ENCODE measurements around the gene MX1.

MX1 gene

GRCh38 chr21:41425954-41426675 is at the start of gene MX1:
Gene MX1 (plus strand): TSS chr21:41426239. CDS start chr21:41432071, 5,832 bp downstream.
- DNase-seq (ENCODE audit: low spot score) = peak; percentile 81

DNA sequence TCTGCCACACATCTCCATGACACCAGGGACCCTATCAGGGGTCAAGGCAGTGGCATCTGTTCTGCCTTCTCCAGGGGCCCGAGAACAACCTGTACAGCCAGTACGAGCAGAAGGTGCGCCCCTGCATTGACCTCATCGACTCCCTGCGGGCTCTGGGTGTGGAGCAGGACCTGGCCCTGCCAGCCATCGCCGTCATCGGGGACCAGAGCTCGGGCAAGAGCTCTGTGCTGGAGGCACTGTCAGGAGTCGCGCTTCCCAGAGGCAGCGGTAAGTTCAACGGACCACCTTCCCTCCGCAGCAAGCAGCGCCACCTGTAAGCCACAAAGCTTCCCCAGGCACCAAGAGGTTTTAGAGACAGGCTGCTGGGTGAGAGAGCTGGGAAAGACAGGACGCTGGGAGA is 48.3 kb upstream of the MX1 start:
- DNase-seq (ENCODE audit: low spot score) = no peak

DNA sequence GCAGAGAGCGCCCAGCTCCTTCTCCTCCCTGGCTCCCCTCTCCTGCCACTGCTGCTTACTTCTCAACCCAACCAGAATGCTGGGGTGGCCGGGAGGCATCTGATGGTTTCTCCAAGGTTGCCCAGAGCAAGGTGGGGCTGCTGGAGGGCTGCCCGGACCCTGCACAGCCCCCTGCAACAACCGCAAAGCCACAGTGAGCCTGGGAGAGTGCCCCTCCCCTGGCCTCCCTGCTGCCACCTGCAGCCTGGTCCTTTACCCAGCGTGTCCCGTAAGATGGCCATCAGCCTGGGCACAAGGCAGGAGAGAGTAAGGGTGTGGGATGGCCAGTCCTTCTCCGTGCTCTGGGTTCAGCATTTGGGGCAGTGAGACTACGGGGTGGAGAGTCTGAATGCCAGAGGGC is 47.2 kb upstream of the MX1 start:
- DNase-seq (ENCODE audit: low spot score) = no peak

- no peak for DNase-seq (ENCODE audit: low spot score)
Measured at GRCh38 chr21:41379901-41380300, 46.1 kb upstream of the MX1 start.

DNA sequence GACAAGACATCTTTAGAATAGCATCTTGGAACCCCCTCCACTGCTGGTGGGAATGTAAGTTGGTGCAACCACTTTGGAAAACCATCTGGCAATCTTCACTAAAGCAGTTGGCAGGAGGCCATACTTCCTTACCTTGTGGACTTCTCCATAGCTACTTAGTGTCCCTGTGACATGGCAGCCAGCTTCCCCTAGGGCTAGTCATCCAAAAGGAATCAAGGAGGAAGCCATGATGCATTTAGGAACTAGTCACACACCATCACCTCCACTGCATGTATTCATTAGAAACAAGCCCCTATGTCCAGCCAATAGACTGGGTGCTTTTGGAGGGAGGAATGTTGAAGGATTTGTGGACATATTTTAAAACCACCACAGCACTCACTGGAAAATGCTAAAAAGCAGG is 44.3 kb upstream of the MX1 start:
- DNase-seq (ENCODE audit: low spot score) = no peak

- DNase-seq (ENCODE audit: low spot score) = no peak
Measured at GRCh38 chr21:41387042-41387819, 38.8 kb upstream of the MX1 start.

DNA sequence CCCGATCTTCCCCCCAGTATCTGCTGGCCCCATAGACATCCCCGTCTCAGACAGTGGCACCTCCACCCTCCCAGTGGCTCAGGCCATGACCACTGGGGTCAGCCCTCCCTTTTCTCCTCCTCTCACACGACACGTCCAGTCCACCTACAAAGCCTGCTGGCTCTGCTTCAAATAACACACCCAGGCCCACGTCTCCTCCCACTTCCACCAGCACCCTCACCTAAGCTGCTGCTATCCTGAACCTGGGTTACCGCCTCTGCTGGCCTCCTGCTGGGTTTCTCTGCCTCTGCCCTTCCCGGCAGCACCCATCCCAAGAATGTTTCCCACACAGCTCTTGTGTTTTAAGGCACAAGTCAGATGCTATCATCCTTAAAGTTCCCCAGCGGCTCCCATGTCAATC is 38.2 kb upstream of the MX1 start:
- DNase-seq (ENCODE audit: low spot score) = no peak

- DNase-seq (ENCODE audit: low spot score) = no peak
Measured at GRCh38 chr21:41388259-41388658, 37.8 kb upstream of the MX1 start.

DNA sequence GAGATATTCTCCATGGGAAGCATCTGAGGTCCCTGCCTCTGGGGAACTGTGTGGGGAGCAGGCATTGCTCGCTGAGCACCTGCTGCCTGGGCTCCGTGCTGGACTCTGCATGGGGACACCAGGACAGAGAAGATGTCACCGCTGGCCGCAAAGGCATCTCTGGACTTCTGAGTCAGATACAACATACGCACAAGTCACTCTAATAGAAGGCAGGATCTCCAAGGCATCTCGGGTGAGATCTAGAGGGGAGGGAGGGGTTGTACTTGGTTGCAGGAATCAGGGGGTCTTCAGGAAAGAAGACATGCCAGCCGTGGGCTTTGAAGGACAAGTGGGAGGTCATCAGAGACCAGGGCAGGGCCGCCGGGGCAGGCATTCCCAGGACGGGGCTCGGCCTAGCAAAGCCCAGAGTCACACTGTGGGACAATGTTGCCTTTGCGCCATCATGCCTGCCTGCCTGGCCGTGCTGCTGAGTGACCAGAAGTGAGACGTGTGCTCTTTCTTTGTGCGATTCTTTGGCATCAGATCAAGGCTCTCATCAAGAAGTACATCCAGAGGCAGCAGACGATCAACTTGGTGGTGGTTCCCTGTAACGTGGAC is 35.9 kb upstream of the MX1 start:
- DNase-seq (ENCODE audit: low spot score) = no peak

- DNase-seq (ENCODE audit: low spot score) = no peak
Measured at GRCh38 chr21:41393876-41394465, 32.1 kb upstream of the MX1 start.

- no peak for DNase-seq (ENCODE audit: low spot score)
Measured at GRCh38 chr21:41396558-41397075, 29.4 kb upstream of the MX1 start.

DNA sequence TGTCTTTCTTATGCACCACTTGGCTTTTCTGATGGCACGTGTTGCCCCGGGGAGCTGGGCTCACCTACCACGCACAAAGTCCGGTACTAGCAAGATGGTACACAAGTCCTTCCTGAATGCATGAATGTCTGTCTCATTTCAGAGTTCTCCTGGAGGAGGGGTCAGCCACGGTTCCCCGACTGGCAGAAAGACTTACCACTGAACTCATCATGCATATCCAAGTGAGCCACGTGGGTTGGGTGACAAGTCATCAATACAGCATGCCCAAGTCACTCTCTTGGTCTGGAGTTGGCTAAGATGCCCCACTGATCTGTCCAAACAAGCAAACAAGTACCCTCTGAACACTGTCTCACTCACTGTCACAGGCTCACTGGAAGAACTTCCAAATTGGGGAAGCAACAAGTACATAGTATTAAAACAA is 28.6 kb upstream of the MX1 start:
- DNase-seq (ENCODE audit: low spot score) = no peak

GRCh38 chr21:41398251-41398650 is 27.8 kb upstream of the MX1 start:
- DNase-seq (ENCODE audit: low spot score) = no peak

DNA sequence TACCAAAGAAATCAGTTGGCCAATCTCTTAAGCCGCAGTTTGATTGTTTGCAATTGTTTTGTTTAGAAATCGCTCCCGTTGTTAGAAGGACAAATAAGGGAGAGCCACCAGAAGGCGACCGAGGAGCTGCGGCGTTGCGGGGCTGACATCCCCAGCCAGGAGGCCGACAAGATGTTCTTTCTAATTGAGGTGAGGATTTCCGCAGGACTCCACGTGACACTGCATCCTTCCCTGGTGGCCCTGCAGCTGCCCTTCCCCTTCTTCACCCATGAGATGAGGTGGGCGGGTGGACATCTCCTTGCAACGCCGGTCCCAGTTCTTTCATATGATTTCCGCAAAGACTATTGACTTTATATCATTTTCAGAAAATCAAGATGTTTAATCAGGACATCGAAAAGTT is 27.2 kb upstream of the MX1 start:
- DNase-seq (ENCODE audit: low spot score) = no peak

GRCh38 chr21:41399246-41399800 is 26.7 kb upstream of the MX1 start:
- DNase-seq (ENCODE audit: low spot score) = no peak

DNA sequence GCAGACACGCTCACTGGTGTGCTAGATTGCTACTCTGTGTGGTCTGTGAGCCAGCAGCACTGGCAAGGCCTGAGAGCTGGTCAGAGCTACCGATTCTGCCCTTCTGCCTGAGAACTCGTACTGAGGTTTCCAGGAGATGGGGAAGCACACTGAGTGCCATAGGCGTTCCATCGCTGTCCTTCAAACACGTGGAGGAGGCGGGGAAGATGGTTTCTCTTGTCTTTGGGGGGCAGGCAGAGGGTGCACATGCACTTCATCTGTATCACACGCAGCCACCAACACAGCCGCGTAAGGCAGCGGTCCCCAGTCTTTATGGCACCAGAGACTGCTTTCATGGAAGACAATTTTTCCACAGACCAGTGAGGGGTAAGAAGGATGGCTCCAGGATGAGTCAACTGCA is 23.8 kb upstream of the MX1 start:
- no peak for DNase-seq (ENCODE audit: low spot score)

DNA sequence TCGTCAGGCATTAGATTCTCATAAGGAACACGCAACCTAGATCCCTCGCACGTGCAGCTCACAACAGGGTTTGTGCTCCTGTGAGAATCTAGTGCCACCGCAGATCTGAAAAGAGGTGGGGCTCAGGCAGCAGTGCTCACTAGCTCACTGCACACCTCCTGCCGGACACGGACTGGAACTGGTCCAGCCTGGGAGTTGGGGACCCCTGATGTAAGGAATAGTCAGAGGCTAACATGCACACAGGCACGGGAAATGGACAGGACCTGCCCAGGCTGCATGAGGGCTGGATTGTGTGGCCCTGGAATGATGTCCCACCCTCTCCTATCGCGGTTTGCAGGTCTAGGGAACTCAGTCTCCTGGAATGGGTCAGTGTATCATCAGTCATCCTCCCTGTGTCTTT is 23.2 kb upstream of the MX1 start:
- DNase-seq (ENCODE audit: low spot score) = no peak

DNA sequence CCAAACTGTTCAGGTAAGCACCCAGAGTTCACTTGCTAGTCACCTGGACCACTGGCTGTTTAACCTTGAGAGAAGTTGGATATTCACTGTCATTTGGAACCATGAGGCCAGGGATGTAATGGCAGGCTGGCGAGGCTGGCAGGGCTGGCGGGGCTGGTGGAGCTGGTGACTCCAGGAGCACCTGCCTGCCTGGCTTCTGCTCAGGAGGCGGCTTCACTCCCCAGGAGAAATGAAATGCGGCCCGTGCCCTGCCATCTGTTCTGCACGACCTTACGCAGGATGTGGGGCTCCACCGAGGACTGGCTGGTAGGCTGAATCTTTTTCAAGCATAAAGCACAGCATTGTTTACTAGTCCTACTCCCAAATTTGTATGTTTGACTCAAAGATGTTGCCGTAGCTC is 22.7 kb upstream of the MX1 start:
- no peak for DNase-seq (ENCODE audit: low spot score)

DNA sequence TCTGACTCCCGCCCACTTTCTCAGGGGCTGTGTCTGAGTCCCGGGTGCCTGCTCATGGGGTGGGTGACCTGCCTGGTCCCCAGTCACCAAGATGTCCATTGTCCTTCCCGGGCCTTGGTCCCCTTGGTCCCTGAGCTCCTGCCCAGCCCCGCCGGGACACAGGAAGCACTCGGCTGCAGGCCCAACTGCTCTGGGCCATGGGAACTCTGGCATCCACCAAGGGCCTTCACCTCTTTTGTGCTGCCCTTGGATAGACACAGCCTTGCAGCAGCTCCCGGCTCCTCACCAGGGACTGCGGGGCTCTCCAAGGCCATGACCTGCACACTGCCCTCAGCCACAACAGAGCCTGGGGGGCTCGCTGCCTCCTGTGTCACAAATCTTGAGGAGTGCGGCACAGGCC is 22.1 kb upstream of the MX1 start:
- DNase-seq (ENCODE audit: low spot score) = no peak

- DNase-seq (ENCODE audit: low spot score) = no peak
Measured at GRCh38 chr21:41405321-41405720, 20.7 kb upstream of the MX1 start.

GRCh38 chr21:41406340-41406739 is 19.7 kb upstream of the MX1 start:
- DNase-seq (ENCODE audit: low spot score) = no peak
